ENCODE results near the gene FKBP15. TPM values are rescaled to one million over a fixed set of nuclear protein-coding genes. Genes with fewer than 3 reads are reported as not detected.

FKBP15 gene
- polyA plus RNA-seq, 1 donor (not counting 4 experiments of a cell fraction or from before 2014, with no cell fraction given), result 22.4 TPM

DNA sequence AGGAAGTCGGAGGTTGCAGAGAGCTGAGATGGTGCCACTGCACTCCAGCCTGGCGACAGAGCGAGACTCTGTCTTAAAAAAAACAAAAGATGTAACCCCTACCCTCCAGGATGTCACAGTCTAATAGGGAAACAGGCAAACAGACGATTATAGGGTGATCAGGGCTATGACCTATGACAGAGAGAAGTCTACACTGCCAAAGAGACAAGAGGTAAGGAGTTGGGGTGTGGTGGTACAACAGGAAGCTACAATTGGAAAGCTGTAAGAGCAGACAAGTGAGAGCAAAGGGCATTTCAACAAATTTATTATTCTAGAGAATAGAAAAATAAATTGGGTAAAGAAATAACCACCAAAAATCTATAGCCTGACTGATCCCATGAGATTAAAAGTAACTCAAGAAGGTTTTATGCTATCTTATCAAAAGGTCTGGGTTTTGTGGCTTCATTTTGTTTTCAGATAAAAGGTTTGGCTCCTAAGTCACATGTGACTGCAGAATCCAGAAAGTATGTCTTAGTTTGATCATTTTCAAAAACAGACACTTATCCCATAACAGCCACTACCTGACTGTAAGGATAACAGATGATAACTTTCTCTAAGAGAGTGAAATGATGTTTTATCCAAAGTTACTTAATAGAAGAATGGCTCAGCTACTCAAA, 47.0 kb upstream of the FKBP15 start:
- Histone ChIP-seq H3K36me3 (ENCODE audit: control insufficient read depth in 2 of 2, extremely low read depth in 1 of 2, insufficient read depth in 2 of 2, low read length in 2 of 2) (peaks cover 14 to 24% of the 10 kb centered on the region in 2 experiments), H4K20me1 (ENCODE audit: control insufficient read depth, extremely low read depth, insufficient read depth, low read length) (no peaks in the 10 kb centered on the region), H3K27me3 (ENCODE audit: control insufficient read depth, extremely low read depth, insufficient read depth, low read length) (no peaks in the 10 kb centered on the region), H3K79me2 (ENCODE audit: control insufficient read depth, insufficient read depth, low read length) (no peaks in the 10 kb centered on the region), H2AFZ (ENCODE audit: control insufficient read depth, low read length) (no peak overlapping the region), H3K4me1 (ENCODE audit: control insufficient read depth, extremely low read depth, insufficient read depth, low read length) (no peaks in the 10 kb centered on the region), H3K9me1 (ENCODE audit: control insufficient read depth, extremely low read depth, insufficient read depth, low read length) (no peaks in the 10 kb centered on the region), H3K9ac (ENCODE audit: control insufficient read depth, extremely low read depth, insufficient read depth, low read length) (no peak overlapping the region), H3K4me3 (ENCODE audit: control insufficient read depth in 2 of 3, extremely low read depth in 1 of 3, insufficient read depth in 2 of 3, low read depth in 1 of 3, low read length in 3 of 3) (no peak overlapping the region), H3K9me3 (ENCODE audit: control insufficient read depth, low read depth, low read length) (no peaks in the 10 kb centered on the region), H3K27ac (ENCODE audit: control insufficient read depth, insufficient read depth, low read length) (no peak overlapping the region), H3K4me2 (ENCODE audit: control insufficient read depth, extremely low read depth, insufficient read depth, low read depth, low read length) (no peak overlapping the region)
- TF ChIP-seq, protein P1, sequence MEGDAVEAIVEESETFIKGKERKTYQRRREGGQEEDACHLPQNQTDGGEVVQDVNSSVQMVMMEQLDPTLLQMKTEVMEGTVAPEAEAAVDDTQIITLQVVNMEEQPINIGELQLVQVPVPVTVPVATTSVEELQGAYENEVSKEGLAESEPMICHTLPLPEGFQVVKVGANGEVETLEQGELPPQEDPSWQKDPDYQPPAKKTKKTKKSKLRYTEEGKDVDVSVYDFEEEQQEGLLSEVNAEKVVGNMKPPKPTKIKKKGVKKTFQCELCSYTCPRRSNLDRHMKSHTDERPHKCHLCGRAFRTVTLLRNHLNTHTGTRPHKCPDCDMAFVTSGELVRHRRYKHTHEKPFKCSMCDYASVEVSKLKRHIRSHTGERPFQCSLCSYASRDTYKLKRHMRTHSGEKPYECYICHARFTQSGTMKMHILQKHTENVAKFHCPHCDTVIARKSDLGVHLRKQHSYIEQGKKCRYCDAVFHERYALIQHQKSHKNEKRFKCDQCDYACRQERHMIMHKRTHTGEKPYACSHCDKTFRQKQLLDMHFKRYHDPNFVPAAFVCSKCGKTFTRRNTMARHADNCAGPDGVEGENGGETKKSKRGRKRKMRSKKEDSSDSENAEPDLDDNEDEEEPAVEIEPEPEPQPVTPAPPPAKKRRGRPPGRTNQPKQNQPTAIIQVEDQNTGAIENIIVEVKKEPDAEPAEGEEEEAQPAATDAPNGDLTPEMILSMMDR (optimal IDR thresholded peaks at IDR 0.05 in 1 of 3, IDR thresholded peaks at IDR 0.05 in 1 of 3, conservative IDR thresholded peaks at IDR 0.05 in 1 of 3; ENCODE audit: extremely low read depth in 1 of 3, insufficient read depth in 2 of 3, low read length in 3 of 3), result no peak
- TF ChIP-seq EZH2 (IDR thresholded peaks at IDR 0.05; ENCODE audit: low read length), result no peak
- DNase-seq (ENCODE audit: low read depth, low spot score) (no peak), FAIRE-seq (no peak)
- dilution Hi-C loops (cut with MboI; ENCODE audit: extremely low pct_ligation_motif_present, low sequenced_read_pairs), result no loop called here

DNA sequence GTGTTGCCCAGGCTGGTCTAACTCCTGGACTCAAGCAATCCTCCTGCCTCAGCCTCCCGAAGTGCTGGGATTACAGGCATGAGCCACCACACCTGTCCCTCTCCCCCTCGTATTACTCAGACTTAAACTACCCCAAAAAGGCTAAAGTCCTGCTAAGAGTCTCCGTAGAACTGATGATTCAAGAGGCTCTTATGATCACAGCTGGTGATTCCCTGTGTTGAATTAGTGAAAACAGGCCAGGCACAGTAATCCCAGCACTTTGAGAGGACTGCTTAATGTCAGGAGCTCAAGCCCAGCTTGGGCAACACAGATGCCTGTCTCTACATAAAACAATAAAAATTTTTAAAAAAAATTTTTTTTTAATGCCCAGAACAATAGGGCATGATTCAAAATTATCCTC, 45.1 kb upstream of the FKBP15 start:
- Histone ChIP-seq H3K9me1 (ENCODE audit: control insufficient read depth, extremely low read depth, insufficient read depth, low read length) (no peaks in the 10 kb centered on the region), H3K4me1 (ENCODE audit: control insufficient read depth, extremely low read depth, insufficient read depth, low read length) (no peaks in the 10 kb centered on the region), H3K4me2 (ENCODE audit: control insufficient read depth, extremely low read depth, insufficient read depth, low read depth, low read length) (no peak overlapping the region), H3K9ac (ENCODE audit: control insufficient read depth, extremely low read depth, insufficient read depth, low read length) (no peak overlapping the region), H3K36me3 (ENCODE audit: control insufficient read depth in 2 of 2, extremely low read depth in 1 of 2, insufficient read depth in 2 of 2, low read length in 2 of 2) (peaks cover 9 to 15% of the 10 kb centered on the region in 2 experiments), H2AFZ (ENCODE audit: control insufficient read depth, low read length) (no peak overlapping the region), H3K27me3 (ENCODE audit: control insufficient read depth, extremely low read depth, insufficient read depth, low read length) (no peaks in the 10 kb centered on the region), H3K27ac (ENCODE audit: control insufficient read depth, insufficient read depth, low read length) (no peak overlapping the region), H3K79me2 (ENCODE audit: control insufficient read depth, insufficient read depth, low read length) (no peaks in the 10 kb centered on the region), H4K20me1 (ENCODE audit: control insufficient read depth, extremely low read depth, insufficient read depth, low read length) (no peaks in the 10 kb centered on the region), H3K4me3 (ENCODE audit: control insufficient read depth in 2 of 3, extremely low read depth in 1 of 3, insufficient read depth in 2 of 3, low read depth in 1 of 3, low read length in 3 of 3) (no peak overlapping the region), H3K9me3 (ENCODE audit: control insufficient read depth, low read depth, low read length) (no peaks in the 10 kb centered on the region)
- no peak for DNase-seq (ENCODE audit: low read depth, low spot score)
- dilution Hi-C loops (cut with MboI; ENCODE audit: extremely low pct_ligation_motif_present, low sequenced_read_pairs), result no loop called here
- no peak for FAIRE-seq
- TF ChIP-seq, protein P1 (optimal IDR thresholded peaks at IDR 0.05 in 1 of 3, IDR thresholded peaks at IDR 0.05 in 1 of 3, conservative IDR thresholded peaks at IDR 0.05 in 1 of 3; ENCODE audit: extremely low read depth in 1 of 3, insufficient read depth in 2 of 3, low read length in 3 of 3), result no peak
- TF ChIP-seq EZH2 (IDR thresholded peaks at IDR 0.05; ENCODE audit: low read length), result no peak
